ENCODE results near the gene TNS3.

TNS3 gene

DNA sequence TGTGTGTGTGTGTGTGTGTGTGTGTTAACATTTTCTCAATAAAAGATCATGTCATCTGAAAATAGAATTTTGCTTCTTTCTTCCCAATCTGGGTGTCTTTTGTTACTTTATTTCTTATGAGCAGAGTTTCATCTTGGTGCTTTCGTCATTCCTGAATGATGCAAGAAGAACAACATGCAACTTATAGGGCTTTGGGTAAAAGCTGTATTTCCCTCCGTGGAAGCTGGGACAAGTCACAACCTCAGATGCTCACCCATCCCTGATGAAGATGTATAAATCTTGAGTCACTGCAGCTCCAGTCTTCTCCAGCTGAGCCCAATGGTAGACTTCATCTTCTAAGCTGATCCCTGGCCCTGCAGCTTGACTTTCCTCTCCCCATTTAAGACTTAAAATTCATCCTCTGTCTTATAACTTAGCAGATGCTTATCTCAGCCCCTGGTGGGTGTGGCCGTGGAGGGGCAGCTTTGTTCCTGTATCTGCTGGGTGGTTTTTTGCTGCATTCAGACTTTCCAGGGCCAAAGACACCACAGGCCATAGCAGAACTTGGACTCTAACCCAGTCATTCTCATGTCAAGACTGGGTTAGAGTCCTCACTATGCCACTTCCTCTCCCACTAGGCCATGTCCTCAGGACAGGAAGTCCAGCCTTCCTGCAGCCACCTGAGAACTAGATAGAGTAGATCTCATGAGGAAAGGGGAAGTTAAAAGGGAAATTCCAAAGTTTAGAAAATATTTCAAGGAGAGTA lies 356.4 kb downstream of the TNS3 start:
- Histone ChIP-seq H3K27me3 (ENCODE audit: insufficient read depth, poor library complexity, severe bottlenecking) (no peaks in the 10 kb centered on the region), H3K4me3 (replicated peaks; ENCODE audit: insufficient read depth, low read length) (no peak overlapping the region), H3K27ac (replicated peaks) (no peak overlapping the region)
- no peak for DNase-seq (ENCODE audit: low read depth in 1 of 2, low spot score in 1 of 2)
- peak; percentile 58 for TF ChIP-seq SPI1 (IDR thresholded peaks at IDR 0.05; ENCODE audit: borderline replicate concordance, low read depth)
- TF ChIP-seq, protein P1, sequence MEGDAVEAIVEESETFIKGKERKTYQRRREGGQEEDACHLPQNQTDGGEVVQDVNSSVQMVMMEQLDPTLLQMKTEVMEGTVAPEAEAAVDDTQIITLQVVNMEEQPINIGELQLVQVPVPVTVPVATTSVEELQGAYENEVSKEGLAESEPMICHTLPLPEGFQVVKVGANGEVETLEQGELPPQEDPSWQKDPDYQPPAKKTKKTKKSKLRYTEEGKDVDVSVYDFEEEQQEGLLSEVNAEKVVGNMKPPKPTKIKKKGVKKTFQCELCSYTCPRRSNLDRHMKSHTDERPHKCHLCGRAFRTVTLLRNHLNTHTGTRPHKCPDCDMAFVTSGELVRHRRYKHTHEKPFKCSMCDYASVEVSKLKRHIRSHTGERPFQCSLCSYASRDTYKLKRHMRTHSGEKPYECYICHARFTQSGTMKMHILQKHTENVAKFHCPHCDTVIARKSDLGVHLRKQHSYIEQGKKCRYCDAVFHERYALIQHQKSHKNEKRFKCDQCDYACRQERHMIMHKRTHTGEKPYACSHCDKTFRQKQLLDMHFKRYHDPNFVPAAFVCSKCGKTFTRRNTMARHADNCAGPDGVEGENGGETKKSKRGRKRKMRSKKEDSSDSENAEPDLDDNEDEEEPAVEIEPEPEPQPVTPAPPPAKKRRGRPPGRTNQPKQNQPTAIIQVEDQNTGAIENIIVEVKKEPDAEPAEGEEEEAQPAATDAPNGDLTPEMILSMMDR (IDR thresholded peaks at IDR 0.05; ENCODE audit: insufficient read depth, low read length) = no peak

All from HL-60 (cell line).